ENCODE data around the gene TMEM270.

The TMEM270 gene

GRCh38 chr7:73909051-73909941 is 48.3 kb downstream of the TMEM270 start:
- DNase-seq, result no peak

GRCh38 chr7:73909996-73910395 is 49.0 kb downstream of the TMEM270 start:
- DNase-seq, result no peak

GRCh38 chr7:73912223-73912622 is 51.3 kb downstream of the TMEM270 start:
- no peak for DNase-seq

Measured in NCI-H1417 treated with DMSO at 0.1 percent for 48 hours (cell line).